H7 (cell line): ENCODE measurements around the gene IMPDH1. TPM values are rescaled to one million over a fixed set of nuclear protein-coding genes. Genes with fewer than 3 reads are reported as not detected.
A peak's percentile ranks its signal among the peaks of the same experiment; 100 is the strongest.

Experiments
- DNase-seq: peaks from one replicate; pipeline ENCODE4 v3.0.0; 2012
- H3K27me3 ChIP-seq: 2 replicates; pipeline ENCODE4 v1.6.0; 2011; ENCODE audit warnings: mild to moderate bottlenecking, low read length; ENCODE audit not compliant: control insufficient read depth, insufficient read depth
- H3K36me3 ChIP-seq: replicated peaks from 2 replicates; pipeline ENCODE4 v1.5.1; 2011; ENCODE audit warnings: low read length; ENCODE audit not compliant: control insufficient read depth, insufficient read depth
- H3K4me3 ChIP-seq: 2 replicates; pipeline ENCODE4 v1.5.1; 2011; ENCODE audit warnings: low read depth, mild to moderate bottlenecking, control low read depth, low read length, moderate library complexity; ENCODE audit not compliant: insufficient read depth
- total RNA-seq: library from RNA; depleted of rRNA; stranded (reverse); fragments of >200 nt; shearing (Covaris generic); gene quantifications from 2 replicates; pipeline ENCODE4 v1.2.3, GENCODE V29; 2014

IMPDH1 gene
- total RNA-seq, 1 experiment from 2014 or later, result 45.7 TPM

DNA sequence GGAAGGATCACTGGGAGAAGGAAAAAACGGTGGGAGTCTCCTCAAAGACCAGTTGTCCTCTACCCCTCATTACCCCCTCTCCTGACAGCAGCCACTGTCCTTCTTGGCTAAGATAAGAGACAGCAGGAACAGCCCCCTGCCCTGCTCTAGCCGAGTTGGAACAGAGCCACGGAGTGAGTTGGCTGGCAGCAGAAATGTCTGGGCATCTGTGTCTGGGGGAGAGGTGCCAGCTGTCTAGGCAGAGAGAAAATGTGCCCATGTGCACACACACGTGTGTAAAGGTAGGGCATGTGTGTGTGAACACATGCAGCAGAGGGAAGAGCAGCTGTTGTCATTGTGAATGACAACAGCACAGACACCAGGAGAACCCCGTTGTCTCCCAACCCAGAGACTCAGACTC is 36.5 kb upstream of the IMPDH1 start:
- DNase-seq, result no peak
- Histone ChIP-seq H3K27me3 (no peaks in the 10 kb centered on the region), H3K4me3 (no peak overlapping the region), H3K36me3 (no peaks in the 10 kb centered on the region)

DNA sequence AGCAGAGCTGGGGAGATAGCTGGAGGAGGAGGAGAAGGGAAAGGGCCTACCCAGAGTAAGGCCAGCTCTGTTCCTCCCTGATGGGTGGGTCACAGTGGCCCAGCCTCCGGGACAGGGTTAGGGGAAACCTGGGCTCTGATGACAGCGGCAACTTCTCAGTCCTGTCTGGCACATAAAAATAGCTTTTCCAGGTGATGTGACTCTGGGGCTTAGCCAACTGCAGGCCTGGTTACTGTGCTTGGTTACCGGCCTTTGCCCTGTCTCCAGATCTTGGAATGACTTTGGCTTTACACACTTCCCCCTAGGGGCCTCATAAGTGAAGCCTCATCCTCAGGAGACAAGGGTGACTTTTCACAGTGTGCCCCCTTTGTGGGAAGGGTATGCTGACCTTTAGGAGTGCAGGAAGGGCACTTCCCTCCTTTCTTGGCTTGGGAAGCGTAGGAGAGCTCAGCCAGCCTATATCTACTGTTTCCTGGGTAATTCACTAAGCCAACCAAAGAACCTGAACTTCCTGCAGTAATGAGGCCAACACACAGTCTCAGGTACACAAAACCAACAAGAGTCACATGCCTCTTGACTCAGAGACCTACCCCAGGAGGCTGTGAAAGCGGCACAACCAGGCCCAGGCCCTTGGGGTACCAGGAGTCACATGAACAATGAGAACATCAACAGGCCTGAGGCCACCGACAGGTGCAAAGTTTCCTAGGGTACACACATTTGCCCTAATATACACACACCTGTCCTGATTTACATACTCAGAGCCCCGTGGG is 34.2 kb upstream of the IMPDH1 start:
- H3K27me3 ChIP-seq, result no peaks in the 10 kb centered on the region
- H3K36me3 ChIP-seq, result no peaks in the 10 kb centered on the region
- H3K4me3 ChIP-seq, result no peak overlapping the region
- no peak for DNase-seq

DNA sequence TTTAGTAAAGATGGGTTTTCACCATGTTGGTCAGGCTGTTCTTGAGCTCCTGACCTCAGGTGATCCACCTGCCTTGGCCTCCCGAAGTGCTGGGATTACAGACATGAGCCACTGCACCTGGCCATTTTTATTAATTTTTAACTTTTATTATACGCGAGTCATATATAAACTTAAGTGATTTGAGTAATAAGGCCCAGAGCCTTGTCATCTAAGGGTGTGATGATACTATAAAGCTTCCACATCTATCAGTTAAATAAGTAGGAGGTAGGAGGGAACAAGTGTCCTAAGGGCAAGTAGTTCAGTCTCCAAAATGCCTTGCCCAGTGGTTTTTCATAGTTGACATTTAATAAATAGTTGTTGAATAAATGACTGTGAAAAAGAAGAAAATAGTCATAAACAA is 32.6 kb upstream of the IMPDH1 start:
- no peak overlapping the region for H3K4me3 ChIP-seq
- DNase-seq, result no peak
- no peaks in the 10 kb centered on the region for H3K36me3 ChIP-seq
- H3K27me3 ChIP-seq, result no peaks in the 10 kb centered on the region; the same call in 1 of the 2 replicates

DNA sequence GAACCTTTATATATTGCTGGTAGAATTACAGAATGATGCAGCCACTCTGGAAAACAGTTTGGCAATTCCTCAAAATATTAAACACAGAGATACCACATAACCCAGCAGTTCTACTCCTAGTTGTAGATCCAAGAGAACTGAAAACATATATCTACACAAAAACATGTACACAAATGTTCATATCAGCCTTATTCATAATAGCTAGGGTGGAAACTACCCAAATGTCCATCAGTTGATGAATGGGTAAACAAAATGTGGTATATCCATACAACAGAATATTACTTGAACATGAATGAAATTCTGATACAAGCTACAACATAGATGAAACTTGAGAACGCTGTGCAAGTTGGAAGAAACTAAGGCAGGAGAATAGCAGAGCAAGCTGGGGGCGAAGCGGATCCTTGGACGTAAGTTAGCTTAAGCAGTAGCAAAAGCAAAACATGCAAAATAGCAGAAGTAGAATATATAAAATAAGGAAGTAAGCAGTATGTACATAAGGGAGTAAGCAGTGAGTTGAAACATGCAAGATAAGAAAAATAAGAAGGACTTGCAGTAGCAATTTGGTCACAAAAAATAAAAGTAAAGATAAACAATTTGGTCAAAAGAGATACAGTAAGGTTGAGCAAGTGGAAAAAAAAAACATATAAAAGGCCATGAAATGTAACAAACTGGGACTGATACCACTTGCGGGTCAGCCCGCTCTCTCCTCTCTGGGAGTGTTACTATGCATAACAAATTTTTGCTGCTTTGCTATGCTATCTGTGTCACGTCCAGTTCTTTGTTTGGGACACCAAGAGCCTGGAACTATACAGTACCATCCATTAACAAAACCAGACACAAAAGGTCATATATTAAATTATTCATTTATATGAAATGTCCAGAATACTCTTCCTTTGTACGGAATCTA is 27.9 kb upstream of the IMPDH1 start:
- Histone ChIP-seq H3K27me3 (no peaks in the 10 kb centered on the region; the same call in 1 of the 2 replicates), H3K36me3 (no peaks in the 10 kb centered on the region), H3K4me3 (no peak overlapping the region)
- DNase-seq, result no peak

DNA sequence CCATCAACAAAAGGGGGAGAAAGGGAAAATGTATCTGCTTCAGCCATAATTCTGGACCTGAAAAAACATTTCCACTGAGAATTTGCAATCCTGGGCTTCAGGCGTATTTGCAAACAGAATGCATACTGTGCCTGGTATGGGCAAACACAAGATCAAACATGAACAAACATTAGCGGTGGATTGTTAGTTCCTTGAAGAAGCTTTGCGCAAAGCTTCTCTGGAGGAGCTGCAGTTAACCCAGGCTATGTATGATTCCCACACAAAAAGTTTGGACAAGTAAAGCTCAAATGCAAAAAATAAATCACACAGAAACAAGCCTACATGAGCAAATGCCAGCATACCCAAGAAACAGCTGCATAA is 25.5 kb upstream of the IMPDH1 start:
- Histone ChIP-seq H3K27me3 (no peaks in the 10 kb centered on the region; the same call in 1 of the 2 replicates), H3K36me3 (no peaks in the 10 kb centered on the region), H3K4me3 (no peak overlapping the region)
- no peak for DNase-seq

DNA sequence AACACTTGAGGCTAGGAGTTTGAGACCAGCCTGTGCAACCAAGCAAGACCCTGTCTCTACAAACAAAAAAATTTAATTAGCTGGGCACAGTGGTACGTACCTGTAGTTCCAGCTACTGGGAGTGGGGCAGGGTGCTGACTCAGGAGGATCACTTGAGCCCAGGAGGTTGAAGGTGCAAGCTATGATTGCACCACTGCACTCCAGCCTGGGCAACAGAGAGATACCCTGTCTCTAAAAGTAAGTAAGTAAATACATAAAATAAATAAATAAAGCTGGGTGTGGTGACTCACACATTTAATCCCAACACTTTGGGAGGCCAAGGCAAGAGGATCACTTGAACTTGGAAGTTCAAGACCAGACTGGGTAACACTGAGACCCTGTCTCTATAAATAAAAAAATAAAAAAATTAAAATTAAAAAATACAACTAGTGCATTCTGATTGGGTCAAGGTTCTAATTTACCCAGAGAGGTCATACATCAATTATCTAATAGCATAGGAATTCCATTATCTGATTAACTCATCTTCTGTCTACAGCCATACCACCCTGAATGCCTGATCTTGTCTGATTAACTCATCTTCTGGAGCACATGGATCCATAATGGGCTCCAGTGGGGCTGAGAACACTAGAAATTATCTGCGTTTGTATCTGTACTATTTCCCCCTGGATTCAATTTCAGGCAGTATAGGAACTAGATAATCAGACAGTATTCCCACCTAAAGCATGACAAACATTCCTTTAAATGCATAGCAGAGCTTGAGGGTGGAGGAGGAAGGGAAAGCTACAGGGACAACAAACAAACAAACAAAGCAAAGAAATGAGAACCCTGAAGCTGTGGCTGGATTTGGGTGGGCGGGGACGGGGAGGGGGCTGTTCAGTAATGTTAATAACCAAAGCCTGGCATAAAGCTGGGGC is 24.9 kb upstream of the IMPDH1 start:
- no peaks in the 10 kb centered on the region for H3K36me3 ChIP-seq
- H3K4me3 ChIP-seq, result no peak overlapping the region
- DNase-seq, result no peak
- H3K27me3 ChIP-seq, result no peaks in the 10 kb centered on the region; the same call in 1 of the 2 replicates

DNA sequence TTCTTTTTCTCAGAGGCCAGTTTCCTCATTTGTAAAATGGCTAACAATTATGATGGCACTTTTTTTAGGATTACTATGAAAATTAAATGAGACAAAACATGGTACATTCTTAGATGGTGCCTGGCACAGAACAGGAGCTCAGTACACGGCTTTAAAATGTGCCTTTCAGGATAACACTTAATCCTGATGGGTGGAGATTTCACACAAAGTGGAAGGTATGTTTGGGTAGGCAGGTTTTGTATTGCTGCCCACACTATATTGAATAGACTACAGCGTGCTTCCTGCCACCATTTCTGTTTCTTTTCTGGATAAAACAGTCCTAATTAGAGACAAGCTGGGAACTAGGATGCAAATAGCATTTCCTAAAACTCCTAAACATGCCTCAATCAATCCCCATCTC is 22.0 kb upstream of the IMPDH1 start:
- Histone ChIP-seq H3K4me3 (no peak overlapping the region), H3K36me3 (no peaks in the 10 kb centered on the region), H3K27me3 (no peaks in the 10 kb centered on the region)
- DNase-seq, result no peak

DNA sequence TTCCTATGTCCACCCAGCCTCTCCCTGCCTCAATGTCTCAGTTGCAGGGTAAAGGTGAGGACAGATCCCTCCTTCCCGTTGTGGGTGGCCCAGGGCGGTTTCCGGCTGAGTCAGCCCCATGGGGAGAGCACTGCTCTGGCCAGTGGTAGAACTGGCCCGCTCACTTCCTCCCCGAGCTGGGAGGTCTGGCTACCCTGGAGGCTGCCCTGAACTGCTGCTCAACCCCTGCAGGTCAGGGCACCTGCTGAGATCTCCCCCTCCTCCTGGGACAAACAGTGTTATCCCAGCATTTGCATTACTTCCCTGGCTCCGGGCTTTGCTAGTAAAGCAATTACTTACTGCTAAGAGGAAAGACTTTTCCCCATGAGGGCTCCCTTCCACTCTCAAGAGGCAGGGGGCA is 21.4 kb upstream of the IMPDH1 start:
- H3K4me3 ChIP-seq, result no peak overlapping the region
- no peaks in the 10 kb centered on the region for H3K27me3 ChIP-seq
- no peaks in the 10 kb centered on the region for H3K36me3 ChIP-seq
- peak; percentile 59 for DNase-seq

DNA sequence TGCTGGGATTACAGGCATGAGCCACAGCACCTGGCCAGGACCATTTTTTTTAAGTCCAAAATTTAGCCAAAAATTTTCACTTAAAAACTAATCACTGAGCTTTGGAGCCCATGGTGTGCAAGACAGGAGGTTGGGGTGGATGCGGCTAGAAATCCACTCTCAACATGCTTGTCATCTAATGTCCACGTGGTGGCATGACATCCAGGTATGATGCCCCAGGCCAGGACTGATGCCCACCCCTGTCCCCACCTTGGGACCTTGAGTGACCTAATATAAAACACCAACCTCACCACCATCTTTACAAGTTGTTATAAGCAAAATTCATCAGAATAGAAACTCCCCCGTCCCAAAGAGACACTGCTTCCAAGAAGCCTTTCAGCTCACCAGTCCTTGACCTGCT is 20.4 kb upstream of the IMPDH1 start:
- Histone ChIP-seq H3K4me3 (no peak overlapping the region), H3K27me3 (no peaks in the 10 kb centered on the region), H3K36me3 (no peaks in the 10 kb centered on the region)
- DNase-seq, result no peak

DNA sequence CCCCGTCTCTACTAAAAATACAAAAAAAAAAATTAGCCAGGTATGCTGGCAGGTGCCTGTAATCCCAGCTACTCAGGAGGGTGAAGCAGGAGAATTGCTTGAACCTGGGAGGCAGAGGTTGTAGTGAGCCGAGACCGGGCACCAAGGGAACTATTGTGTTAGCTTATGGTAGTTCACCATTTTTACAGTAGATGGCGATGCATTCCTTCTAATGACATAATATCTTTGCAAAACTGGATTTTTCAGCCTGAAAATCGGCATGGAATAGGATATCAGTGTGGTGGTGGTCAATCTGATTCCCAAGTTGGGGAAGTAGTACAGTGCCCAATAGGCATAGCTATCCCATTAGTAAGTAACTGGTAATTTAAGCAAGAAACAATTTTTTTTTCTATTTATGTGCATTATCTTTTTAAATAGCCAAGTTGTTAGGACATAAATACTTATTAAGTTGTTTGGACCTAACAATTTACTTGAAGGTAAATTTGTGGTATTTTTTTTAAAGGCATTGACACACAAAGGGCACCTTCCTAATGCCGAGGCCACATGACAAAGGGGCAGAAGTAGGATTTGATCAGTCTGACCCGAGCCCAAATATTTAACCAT is 17.6 kb upstream of the IMPDH1 start:
- peak; percentile 59 for DNase-seq
- no peaks in the 10 kb centered on the region for H3K27me3 ChIP-seq
- no peak overlapping the region for H3K4me3 ChIP-seq
- H3K36me3 ChIP-seq, result no peaks in the 10 kb centered on the region

DNA sequence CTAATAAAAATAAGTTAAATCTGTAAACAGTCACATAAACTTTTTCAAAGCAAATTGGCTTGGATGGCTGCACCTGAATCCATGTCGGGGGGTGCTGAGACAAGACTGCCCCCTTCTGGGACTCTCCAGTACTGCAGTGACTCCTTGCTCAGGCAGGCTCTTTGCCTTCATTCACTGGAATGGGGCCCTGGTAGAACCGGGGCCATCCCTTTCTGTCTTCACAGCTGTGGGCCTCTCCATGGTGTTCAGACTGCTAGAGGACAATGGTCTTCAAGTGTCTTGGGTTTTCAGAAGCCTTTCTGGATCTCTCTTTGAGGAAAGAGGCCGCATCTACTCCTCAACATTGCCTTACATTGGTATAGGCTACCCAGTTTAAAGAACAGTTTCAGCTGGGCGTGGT is 16.1 kb upstream of the IMPDH1 start:
- peak; percentile 90 for DNase-seq
- H3K36me3 ChIP-seq, result no peaks in the 10 kb centered on the region
- no peak overlapping the region for H3K4me3 ChIP-seq
- H3K27me3 ChIP-seq, result no peaks in the 10 kb centered on the region

DNA sequence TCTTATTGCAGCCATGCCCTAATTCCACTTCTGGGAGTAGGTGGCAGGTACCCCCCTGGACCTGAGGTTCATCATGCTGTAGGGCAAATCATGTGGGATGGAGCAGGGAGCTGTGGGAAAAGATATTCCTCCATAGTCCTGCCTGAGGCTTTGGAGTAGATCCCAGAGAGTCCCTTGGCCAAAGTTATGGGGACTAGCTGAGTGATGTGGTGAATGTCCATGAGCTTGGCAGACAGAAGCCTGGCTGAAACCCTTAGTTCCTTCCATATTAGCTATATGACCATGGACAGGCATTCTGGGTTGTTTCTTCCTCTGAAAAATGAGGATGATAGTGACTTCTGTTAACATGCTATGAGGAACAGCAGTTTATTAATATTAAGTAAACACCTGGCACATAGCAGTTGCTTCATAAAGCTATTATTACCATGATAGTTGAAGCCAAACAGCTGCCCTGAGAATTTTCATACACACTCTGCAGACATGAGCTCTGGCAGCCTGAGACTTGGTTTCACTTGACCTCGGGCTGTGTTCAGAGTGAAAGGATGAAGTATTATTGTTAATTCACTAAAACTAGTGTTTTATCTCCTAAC is 15.0 kb upstream of the IMPDH1 start:
- Histone ChIP-seq H3K36me3 (no peaks in the 10 kb centered on the region), H3K27me3 (no peaks in the 10 kb centered on the region), H3K4me3 (no peak overlapping the region)
- DNase-seq, result no peak

DNA sequence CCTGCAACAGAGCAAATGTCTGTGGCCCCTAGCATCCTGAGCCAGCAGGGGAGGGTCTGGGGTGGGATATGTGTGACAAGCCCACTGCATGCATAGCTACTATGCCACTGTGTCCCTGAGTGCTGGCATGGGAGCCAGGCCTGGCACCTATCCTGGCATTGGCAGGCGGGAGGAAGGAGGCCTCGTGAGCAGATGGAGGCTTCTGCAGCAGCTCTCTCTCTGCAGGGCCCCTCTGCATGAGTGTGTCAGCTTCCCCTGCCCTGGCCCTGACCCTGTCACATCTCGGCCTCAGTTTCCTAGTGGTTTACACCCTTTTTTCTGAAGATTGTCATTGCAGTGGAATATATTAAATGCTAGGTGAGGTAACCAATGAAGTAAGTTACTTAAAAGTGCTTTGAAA is 13.1 kb upstream of the IMPDH1 start:
- H3K4me3 ChIP-seq, result no peak overlapping the region
- H3K27me3 ChIP-seq, result no peaks in the 10 kb centered on the region
- no peaks in the 10 kb centered on the region for H3K36me3 ChIP-seq
- DNase-seq, result no peak

DNA sequence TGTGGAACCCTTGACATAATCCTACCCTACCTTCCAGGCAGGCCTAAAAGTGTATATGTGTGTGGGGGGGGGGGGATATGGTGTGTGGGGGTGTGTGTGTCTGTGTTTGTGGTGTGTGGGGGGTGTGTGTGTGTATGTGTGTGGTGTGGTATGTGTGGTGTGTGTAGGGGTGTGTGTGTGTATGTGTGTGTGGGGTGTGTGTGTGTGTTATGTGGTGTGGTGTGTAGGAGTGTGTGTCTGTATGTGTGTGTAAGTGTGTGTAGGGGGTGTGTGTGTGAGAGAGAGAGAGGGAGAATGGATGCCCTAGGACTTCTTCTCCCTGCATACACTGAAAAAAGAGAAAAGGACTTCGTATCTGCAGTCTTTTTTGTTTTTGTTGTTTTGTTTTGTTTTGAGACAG is 12.3 kb upstream of the IMPDH1 start:
- Histone ChIP-seq H3K27me3 (no peaks in the 10 kb centered on the region), H3K4me3 (no peak overlapping the region), H3K36me3 (no peaks in the 10 kb centered on the region)
- DNase-seq, result no peak
